GM12873 (cell line): ENCODE data around the gene CUEDC1.

Experiments used
- TF ChIP-seq, protein P1 (sequence below): IDR thresholded peaks from 2 replicates; pipeline ENCODE4 v1.5.1; 2012; ENCODE audit warnings: low read depth, mild to moderate bottlenecking, moderate library complexity, low read length, control low read depth; ENCODE audit not compliant: insufficient read depth; ENCODE audit errors: missing control alignments

The CUEDC1 gene

DNA sequence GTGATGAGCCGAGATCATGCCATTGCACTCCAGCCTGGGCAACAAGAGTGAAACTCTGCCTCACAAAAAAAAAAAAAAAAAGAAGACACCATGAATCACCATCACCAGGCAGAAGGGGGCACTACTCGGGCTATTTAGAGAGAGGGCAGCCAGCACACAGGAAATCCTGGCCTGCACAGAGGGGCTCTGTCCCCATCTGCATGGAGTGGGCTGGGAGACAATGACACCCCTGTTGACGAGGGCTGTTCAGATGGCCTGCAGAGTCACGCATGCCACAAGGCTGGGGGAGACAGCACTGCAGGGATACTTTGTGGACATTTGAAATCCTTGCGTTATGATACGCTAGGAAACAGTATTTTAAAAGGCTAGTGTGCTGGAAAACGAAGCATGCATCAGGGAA, 48.3 kb downstream of the CUEDC1 start:
- TF ChIP-seq, protein P1, sequence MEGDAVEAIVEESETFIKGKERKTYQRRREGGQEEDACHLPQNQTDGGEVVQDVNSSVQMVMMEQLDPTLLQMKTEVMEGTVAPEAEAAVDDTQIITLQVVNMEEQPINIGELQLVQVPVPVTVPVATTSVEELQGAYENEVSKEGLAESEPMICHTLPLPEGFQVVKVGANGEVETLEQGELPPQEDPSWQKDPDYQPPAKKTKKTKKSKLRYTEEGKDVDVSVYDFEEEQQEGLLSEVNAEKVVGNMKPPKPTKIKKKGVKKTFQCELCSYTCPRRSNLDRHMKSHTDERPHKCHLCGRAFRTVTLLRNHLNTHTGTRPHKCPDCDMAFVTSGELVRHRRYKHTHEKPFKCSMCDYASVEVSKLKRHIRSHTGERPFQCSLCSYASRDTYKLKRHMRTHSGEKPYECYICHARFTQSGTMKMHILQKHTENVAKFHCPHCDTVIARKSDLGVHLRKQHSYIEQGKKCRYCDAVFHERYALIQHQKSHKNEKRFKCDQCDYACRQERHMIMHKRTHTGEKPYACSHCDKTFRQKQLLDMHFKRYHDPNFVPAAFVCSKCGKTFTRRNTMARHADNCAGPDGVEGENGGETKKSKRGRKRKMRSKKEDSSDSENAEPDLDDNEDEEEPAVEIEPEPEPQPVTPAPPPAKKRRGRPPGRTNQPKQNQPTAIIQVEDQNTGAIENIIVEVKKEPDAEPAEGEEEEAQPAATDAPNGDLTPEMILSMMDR, result no peak

DNA sequence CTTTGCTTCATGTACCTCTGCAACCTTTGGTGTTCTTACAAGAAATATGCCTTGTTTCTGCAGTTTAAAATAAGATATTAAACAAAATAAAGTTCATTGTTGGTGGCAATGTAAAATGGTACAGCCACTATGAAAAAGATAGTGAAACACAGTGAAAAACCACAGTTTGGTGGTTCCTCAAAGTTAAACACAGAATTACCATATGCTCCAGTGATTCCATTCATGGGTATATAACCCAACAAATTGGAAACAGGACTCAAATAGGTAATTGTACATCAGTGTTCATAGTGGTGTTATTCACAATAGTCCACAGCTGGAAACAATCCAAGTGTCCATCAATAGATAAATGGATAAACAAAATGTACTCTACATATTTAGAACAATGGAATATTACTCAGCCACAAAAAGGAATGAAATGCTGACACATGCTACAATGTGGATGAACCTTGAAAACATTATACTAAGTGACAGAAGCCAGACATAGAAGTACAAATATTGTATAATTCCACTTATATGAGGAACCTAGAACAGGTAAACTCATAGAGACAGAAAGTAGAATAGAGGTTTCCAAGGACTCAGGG, 49.2 kb downstream of the CUEDC1 start:
- TF ChIP-seq, protein P1, result no peak

DNA sequence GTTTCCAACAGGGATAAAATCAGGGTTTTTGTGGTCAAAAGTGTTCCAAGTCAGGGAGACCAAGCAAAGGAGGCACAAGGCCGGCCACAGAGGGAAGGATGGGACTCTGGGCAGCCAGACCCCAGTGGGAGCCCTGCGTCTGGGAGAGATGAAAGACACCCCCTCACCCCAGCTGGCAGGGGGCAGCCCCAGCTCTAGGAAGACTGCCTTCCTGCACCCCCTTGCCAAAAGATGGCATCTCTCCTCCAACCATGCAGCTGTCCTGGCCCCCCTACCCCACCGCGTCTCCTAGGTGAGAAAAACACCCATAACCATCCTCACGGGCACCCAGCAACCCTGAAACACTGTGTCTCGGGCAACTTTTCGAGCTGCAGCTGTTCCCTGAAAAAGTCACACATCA, 51.3 kb downstream of the CUEDC1 start:
- TF ChIP-seq, protein P1, result no peak

DNA sequence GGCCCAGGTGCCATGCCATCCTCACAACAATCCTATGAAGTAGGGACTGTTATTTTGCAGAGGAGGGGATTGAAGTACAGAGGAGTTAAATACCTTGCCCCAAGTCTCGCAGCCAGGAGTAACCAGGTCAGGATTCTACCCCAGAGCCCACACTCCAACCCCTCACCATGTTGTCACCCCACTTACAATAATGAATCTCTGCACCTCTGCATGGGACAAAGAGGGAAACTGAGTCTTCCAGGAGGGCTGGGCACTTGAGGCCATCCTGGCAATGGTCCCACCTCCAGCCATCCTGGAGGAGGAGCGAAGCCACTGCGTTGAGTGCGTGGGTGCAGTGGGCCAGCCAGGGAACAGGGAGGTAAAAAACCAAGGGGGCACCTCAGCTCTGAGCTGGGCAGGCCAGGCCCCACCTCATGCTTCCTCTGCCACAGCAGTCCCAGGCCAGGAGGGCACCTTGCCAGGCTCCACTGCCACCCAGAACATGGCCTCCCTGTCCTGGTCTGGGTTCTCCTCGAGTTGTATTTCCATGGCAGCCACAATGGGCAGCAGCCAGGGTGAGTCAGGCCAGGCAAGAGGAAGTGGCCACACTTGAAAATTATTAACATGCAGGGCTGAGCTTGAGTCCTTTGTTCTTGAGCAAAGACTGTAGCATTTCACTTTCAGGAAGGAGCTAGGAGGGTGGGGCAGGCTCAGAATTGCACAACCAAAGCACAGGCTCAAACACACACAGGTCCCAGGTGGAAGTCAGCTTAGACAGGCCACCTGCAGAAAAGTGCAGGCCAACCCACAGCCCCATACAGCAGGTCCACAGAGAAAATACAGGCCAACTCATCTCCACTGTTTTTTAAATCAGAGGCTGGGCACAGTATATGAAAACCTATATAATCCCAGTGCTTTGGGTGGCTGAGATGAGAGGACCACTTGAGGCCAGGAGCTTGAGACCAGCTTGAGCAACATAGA, 52.1 kb downstream of the CUEDC1 start:
- TF ChIP-seq, protein P1, result no peak

DNA sequence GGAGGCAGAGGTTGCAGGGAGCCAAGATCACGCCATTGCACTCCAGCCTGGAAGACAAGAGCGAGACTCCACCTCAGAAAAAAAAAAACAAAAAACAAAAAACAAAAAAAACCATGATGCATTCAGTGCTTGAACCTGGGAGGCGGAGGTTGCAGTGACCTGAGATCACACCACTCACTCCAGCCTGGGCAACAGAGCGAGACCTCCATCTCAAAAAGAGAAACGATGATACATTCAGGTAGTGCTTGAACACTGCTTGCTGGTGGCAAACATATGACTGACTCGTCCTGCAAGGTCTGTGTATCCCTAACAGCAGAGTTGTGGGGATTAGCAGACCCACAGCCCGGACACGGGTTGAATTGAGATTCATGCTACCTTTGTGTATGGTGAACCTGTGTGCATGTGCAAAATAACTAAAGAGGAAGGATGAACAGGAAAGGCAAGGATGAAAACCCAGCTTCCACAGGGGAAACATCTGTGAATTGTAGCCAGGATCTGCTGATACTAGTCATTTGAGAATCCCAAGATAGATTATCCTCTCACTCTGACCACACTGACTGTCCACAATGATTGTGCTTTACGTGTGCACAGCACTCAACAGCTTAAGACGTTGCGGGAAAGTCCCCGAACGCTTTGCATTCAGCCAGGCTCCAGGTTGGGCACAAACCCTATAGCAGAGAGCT, 53.0 kb downstream of the CUEDC1 start:
- TF ChIP-seq, protein P1, result no peak

DNA sequence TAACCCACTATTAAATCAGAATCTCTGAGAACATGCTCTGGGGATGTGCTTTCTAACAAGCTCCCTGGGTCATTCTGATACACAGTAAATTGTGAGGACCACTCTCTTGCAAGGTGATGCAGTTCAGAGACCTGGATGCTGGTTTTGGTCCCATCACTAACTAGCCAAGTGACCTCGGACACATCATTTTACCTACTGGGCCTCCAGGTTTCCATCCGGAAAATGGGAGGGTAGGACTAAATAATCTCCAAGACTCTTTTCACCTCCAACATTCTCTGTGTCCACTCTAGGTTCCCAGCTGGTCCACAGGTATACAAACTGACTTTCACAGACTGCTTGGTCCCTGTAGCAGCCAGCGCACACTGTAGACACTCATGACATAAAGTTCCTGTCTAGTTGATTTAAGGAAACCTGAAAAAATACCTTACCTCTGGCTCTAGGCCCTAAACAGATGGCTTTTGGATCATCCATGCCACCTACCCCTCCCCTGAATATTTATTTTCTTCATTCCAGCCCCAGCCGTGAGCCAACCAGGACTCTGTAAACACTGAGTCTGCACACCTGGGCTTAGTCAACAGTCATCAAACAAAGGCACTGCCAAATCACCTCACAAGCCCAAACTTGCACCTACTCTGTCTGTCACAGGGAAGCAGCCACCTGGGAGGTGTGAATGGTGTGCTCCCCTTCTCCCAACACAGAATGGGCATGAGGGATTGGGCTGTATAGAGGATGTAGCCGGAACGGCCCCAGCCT, 54.0 kb downstream of the CUEDC1 start:
- TF ChIP-seq, protein P1, result no peak

DNA sequence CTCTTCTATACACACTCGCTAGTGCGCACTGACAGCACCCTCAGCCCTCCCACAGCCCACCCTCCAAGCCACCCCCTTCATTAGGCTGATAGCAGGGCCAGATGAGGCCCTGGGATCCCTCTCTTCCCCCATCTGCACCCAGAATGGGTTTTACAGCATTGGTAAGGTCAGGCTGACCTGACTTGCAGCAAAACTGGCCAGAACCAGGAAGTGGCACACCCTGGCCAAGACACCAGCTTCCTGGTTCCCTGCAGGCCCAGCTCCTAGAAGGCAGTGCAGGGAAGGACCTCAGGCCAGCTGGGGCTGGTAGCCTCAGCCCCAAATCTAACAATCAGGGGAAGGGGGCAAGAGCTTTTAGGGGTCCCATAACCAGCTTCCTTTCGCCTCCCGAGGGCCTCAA, 55.4 kb downstream of the CUEDC1 start:
- TF ChIP-seq, protein P1, result no peak
